Loucy (cell line): ENCODE data around the gene WDR49.

ENCODE experiments used
- CTCF ChIP-seq: fragments of 200-600 bp; sonication (generic); conservative IDR thresholded peaks from 2 replicates; pipeline ENCODE4 v1.5.1; 2014; ENCODE audit warnings: mild to moderate bottlenecking, antibody characterized with exemption, low read length
- EZH2phosphoT487 ChIP-seq: fragments of 200-600 bp; IDR thresholded peaks from 2 replicates; pipeline ENCODE4 v1.6.1; 2018; ENCODE audit warnings: antibody characterized with exemption, mild to moderate bottlenecking, moderate library complexity, borderline replicate concordance

GRCh38 chr3:167451282-167451681 is 202.5 kb downstream of the WDR49 start:
- no peak for TF ChIP-seq CTCF
- TF ChIP-seq EZH2phosphoT487 = no peak
